PFSK-1 (cell line): Measurements from ENCODE around the gene HSF5.

ENCODE experiments used
- FOXP2 ChIP-seq: optimal IDR thresholded peaks from 2 replicates; pipeline ENCODE3; 2011; ENCODE audit warnings: borderline replicate concordance, control low read depth, inconsistent platforms; ENCODE audit not compliant: insufficient read depth; ENCODE audit errors: extremely low read length, extremely low read depth
- POLR2AphosphoS5 ChIP-seq: IDR thresholded peaks from 2 replicates; pipeline ENCODE4 v1.6.1; 2012; ENCODE audit warnings: low read depth, mild to moderate bottlenecking, control low read depth, low read length, moderate library complexity
- REST ChIP-seq, 2 experiments: IDR thresholded peaks; 2 replicates each; pipeline versions ENCODE4 v1.6.1 to v1.8.0; 2011 to 2012; ENCODE audit warnings: low read depth in 2 of 2, low read length in 2 of 2, control low read depth in 1 of 2, inconsistent platforms in 1 of 2, mild to moderate bottlenecking in 1 of 2, moderate library complexity in 1 of 2; ENCODE audit not compliant: insufficient read depth in 1 of 2
- SIN3A ChIP-seq: IDR thresholded peaks from 2 replicates; pipeline ENCODE4 v1.6.1; 2012; ENCODE audit warnings: mild to moderate bottlenecking, low read length, moderate library complexity, borderline replicate concordance; ENCODE audit not compliant: insufficient read depth
- TAF1 ChIP-seq: IDR thresholded peaks from 2 replicates; pipeline ENCODE4 v1.6.1; 2012; ENCODE audit warnings: low read length, control low read depth, borderline replicate concordance; ENCODE audit not compliant: insufficient read depth

HSF5 gene

GRCh38 chr17:58506354-58507080, 18.3 kb upstream of the HSF5 start:
- TF ChIP-seq POLR2AphosphoS5 (no peak), FOXP2 (no peak), TAF1 (no peak)

GRCh38 chr17:58504826-58505351, 16.7 kb upstream of the HSF5 start:
- TF ChIP-seq REST (IDR thresholded peaks at IDR 0.05; ENCODE audit: insufficient read depth in 1 of 2, low read depth in 2 of 2, low read length in 2 of 2) (no peak), FOXP2 (no peak)

GRCh38 chr17:58503866-58504265, 15.7 kb upstream of the HSF5 start:
- TF ChIP-seq POLR2AphosphoS5 (no peak), FOXP2 (no peak), SIN3A (no peak), REST (IDR thresholded peaks at IDR 0.05; ENCODE audit: insufficient read depth in 1 of 2, low read depth in 2 of 2, low read length in 2 of 2) (no peak), TAF1 (no peak)

GRCh38 chr17:58501451-58501850, 13.2 kb upstream of the HSF5 start:
- TF ChIP-seq POLR2AphosphoS5 (no peak), TAF1 (no peak), SIN3A (no peak), FOXP2 (no peak), REST (IDR thresholded peaks at IDR 0.05; ENCODE audit: insufficient read depth in 1 of 2, low read depth in 2 of 2, low read length in 2 of 2) (no peak)

DNA sequence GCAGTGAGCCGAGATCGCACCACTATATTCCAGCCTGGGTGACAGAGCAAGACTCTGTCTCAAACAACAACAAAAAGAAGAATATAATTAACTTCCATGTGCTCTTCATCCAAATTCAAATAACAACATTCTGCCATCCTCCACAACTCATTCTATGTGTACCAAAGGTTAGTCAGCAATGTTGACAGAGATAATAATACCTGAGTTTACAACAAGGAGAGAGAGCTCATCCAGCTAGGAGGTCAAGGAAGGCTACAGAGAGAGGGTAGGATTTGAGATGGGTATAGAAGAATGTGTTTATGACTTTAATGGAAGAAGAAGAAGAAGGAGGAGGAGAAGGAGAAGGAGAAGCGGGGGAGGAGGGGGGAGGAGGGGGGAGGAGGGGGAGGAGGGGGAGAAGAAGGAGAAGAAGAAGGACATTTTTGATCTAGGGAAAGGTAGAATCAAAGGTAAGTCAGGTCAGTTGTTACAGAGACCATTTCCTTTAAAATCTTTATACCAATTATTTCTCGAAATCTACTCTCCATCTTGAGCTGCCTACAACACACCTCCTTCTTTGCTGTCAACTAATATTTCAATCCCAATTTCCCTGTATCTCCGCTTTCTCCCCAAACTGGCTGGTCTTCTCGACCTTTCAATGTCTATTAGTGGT, 10.1 kb upstream of the HSF5 start:
- TF ChIP-seq REST (IDR thresholded peaks at IDR 0.05; ENCODE audit: insufficient read depth in 1 of 2, low read depth in 2 of 2, low read length in 2 of 2) (no peak), POLR2AphosphoS5 (no peak), SIN3A (no peak), TAF1 (no peak), FOXP2 (no peak)
